IPS-18a (cell line): ENCODE data around the gene TSHZ2.
A peak's percentile ranks its signal among the peaks of the same experiment; 100 is the strongest.

Source experiments
- H3K27ac ChIP-seq: one replicate; pipeline ENCODE4 v1.5.1; 2013; ENCODE audit warnings: low read length
- H3K27me3 ChIP-seq: one replicate; pipeline ENCODE4 v1.6.1; 2013; ENCODE audit warnings: mild to moderate bottlenecking, low read length; ENCODE audit not compliant: control insufficient read depth, insufficient read depth
- H3K36me3 ChIP-seq: one replicate; pipeline ENCODE4 v1.6.1; 2013; ENCODE audit warnings: low read depth, low read length; ENCODE audit not compliant: control insufficient read depth
- H3K4me1 ChIP-seq: one replicate; pipeline ENCODE4 v1.6.1; 2013; ENCODE audit warnings: low read depth, low read length; ENCODE audit not compliant: control insufficient read depth
- H3K4me3 ChIP-seq: one replicate; pipeline ENCODE4 v1.5.1; 2013; ENCODE audit warnings: low read length
- H3K9ac ChIP-seq: one replicate; pipeline ENCODE4 v1.6.1; 2013; ENCODE audit warnings: mild to moderate bottlenecking, low read length, moderate library complexity
- H3K9me3 ChIP-seq: one replicate; pipeline ENCODE4 v1.6.1; 2013; ENCODE audit warnings: low read depth, low read length; ENCODE audit not compliant: control insufficient read depth

TSHZ2 gene

DNA sequence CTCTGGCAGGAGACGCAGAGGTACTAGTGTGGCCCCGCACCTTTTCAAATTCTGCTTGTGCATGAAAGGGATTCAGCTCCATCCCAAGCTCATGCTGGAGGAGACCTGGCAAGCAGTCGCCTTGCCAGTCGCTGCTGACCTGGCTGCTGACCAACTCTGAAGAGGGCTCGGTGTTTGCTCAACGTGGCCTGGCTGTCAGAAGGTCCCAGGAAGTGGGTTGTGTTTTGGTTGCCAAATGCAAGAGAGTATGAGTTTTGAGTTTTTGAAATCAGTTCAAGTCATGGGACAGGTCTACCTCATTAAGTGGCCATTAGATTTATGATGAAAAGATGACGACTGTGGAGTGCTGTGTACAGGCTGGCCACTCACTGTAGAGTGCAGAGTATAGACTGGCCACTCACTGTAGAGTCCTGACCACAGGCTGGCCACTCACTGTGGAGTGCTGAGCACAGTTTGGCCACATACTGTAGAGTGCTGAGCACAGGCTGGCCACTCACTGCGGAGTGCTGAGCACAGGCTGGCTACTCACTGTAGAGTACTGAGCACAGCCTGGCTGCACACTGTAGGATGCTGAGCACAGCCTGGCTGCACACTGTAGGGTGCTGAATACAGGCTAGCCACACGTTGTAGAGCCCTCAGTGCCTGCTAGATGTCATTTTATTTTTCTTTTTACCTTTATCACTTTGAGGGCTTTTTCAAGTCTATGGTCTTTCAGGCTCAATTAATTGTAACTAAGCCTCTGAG lies 427.6 kb downstream of the TSHZ2 start:
- Histone ChIP-seq H3K9me3 (no peaks in the 10 kb centered on the region), H3K9ac (no peak overlapping the region), H3K4me1 (no peaks in the 10 kb centered on the region), H3K27ac (no peak overlapping the region), H3K36me3 (no peaks in the 10 kb centered on the region), H3K27me3 (no peaks in the 10 kb centered on the region), H3K4me3 (no peak overlapping the region)

GRCh38 chr20:53402233-53403005 lies 430.3 kb downstream of the TSHZ2 start:
- Histone ChIP-seq H3K36me3 (no peaks in the 10 kb centered on the region), H3K9ac (no peak overlapping the region), H3K27me3 (no peaks in the 10 kb centered on the region), H3K9me3 (no peaks in the 10 kb centered on the region), H3K4me3 (no peak overlapping the region), H3K27ac (no peak overlapping the region), H3K4me1 (no peaks in the 10 kb centered on the region)

DNA sequence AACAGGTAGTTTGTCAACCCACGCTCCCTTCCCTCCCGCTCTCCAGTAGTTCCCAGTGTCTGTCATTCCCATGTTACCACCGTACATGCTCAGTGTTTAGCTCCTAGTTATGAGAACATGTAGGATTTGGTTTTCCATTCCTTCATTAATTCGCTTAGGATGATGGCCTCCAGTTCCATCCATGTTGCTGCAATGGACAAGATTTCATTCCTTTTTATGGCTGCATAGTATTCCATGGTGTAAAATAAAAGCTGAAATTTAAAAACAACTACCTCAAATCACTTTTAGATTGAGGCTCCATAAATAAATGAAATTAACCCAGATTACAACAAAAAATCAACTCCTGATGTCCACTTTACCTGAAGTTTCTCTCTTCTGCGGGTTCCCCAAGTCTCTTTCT lies 430.9 kb downstream of the TSHZ2 start:
- no peaks in the 10 kb centered on the region for H3K9me3 ChIP-seq
- H3K9ac ChIP-seq = no peak overlapping the region
- no peak overlapping the region for H3K4me3 ChIP-seq
- no peaks in the 10 kb centered on the region for H3K36me3 ChIP-seq
- H3K27me3 ChIP-seq = no peaks in the 10 kb centered on the region
- H3K27ac ChIP-seq = no peak overlapping the region
- no peaks in the 10 kb centered on the region for H3K4me1 ChIP-seq

DNA sequence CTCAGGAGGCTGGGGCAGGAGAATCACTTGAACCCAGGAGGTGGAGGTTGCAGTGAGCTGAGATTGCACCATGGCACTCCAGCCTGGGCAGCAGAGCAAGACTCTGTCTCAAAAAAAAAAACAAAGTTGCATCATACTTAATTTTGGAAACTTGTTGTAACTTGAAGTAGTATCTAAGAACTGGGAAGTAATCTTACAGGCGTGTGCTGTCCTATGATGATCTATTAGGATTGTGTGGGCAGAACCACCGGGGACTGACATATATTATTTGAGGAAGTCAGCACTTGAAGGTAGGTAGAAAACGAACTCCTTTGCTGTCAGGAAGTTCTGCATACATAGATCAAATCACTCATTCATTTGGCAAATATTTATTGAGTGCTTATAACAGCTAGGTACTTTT lies 433.0 kb downstream of the TSHZ2 start:
- Histone ChIP-seq H3K27me3 (no peaks in the 10 kb centered on the region), H3K4me3 (no peak overlapping the region), H3K4me1 (no peaks in the 10 kb centered on the region), H3K27ac (no peak overlapping the region), H3K9ac (no peak overlapping the region), H3K36me3 (no peaks in the 10 kb centered on the region), H3K9me3 (no peaks in the 10 kb centered on the region)

DNA sequence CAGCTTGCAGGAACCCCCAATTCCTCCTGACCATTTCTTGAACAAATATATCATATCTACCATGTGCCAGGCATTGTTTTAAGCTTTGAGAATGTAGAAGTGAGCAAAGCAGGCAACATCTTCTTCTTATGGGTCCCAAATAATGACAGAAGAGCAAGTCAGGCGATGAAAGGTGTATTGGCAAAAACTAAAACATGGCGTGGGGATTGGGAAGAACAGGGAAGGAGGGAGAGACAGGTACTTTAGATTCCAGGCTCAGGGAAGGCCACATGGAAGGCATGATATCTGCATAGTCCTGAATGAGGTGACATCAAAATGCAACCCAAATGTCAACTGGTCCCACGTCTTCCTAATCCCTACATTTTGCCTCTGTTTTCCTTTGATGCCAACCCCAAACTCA lies 434.4 kb downstream of the TSHZ2 start:
- Histone ChIP-seq H3K27ac (no peak overlapping the region), H3K9ac (no peak overlapping the region), H3K27me3 (no peaks in the 10 kb centered on the region), H3K4me3 (no peak overlapping the region), H3K36me3 (no peaks in the 10 kb centered on the region), H3K9me3 (no peaks in the 10 kb centered on the region), H3K4me1 (no peaks in the 10 kb centered on the region)

DNA sequence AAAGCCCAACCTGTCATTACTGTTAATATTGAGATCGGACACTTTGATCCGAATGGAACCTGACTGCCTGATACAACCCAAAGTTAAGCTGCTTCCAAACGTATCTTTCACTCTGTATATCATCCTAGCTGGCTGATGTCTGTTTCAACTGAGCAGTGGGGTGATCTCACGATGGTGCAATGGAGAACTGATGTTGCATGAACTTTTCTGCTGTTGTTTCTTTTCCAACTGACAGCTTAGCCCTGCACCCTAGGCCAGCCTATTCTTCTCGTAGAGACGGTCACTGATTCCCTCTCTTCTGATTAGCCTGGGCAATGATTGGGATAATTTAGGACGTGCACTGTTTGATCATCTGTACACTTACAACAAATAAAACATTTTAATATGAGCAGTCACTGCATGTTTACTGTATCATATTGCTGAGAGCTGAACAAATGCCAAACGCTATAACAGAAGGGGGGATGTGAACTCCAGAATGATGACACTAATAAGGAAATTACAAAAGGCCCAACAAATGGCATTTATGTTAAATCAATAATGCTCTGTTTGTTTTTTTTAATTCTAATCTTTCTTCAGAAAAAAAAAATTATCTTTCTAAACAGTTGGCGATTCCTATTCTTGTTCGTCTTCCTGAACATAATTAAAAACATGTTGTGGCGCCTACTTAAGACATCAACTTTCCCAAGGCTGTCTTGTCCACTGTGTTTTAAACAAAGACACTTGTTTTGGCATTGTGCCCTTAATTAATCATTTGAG lies 436.7 kb downstream of the TSHZ2 start:
- no peaks in the 10 kb centered on the region for H3K27me3 ChIP-seq
- H3K27ac ChIP-seq = no peak overlapping the region
- peaks cover 4% of the 10 kb centered on the region for H3K4me1 ChIP-seq
- no peaks in the 10 kb centered on the region for H3K9me3 ChIP-seq
- H3K36me3 ChIP-seq = no peaks in the 10 kb centered on the region
- H3K4me3 ChIP-seq = no peak overlapping the region
- H3K9ac ChIP-seq = no peak overlapping the region

DNA sequence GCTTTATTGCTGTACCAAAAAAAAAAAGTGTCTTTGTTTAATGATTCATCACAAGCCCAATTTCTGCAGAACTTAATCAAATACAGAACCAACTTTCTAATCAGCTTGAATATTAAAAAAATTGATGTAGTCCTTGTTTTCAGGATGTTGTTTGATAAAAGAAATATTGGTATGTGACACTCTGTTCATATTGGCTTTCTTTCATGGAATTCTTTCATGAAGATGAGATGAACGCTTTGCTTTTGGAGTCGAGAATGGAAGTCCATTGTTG lies 437.2 kb downstream of the TSHZ2 start:
- H3K9me3 ChIP-seq = no peaks in the 10 kb centered on the region
- H3K27me3 ChIP-seq = no peaks in the 10 kb centered on the region
- H3K36me3 ChIP-seq = no peaks in the 10 kb centered on the region
- no peak overlapping the region for H3K4me3 ChIP-seq
- no peak overlapping the region for H3K9ac ChIP-seq
- H3K27ac ChIP-seq = no peak overlapping the region
- H3K4me1 ChIP-seq = peaks cover 4% of the 10 kb centered on the region

DNA sequence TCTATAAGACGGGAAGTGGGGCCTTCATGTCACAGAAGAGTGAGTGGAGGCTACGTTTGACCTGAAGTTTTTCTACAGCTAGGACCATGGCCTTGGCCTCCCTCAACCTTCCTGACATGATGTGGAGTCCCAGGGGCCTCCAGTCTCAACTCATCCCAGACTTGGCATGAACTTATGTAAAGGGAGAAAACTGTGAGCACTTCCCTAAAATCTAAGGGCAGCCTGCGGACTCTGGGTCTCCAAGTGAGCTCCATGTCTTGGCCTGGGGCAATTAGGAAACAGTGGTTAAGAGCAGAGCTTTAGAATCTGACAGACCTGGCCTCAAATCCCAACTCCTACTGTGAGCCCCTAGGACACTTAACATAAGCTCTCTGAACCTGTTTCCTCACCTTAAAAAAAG lies 439.0 kb downstream of the TSHZ2 start:
- Histone ChIP-seq H3K36me3 (no peaks in the 10 kb centered on the region), H3K27ac (no peak overlapping the region), H3K4me3 (no peak overlapping the region), H3K9ac (no peak overlapping the region), H3K27me3 (no peaks in the 10 kb centered on the region), H3K9me3 (no peaks in the 10 kb centered on the region), H3K4me1 (peaks cover 4% of the 10 kb centered on the region)

GRCh38 chr20:53411891-53412290 lies 439.7 kb downstream of the TSHZ2 start:
- Histone ChIP-seq H3K9me3 (no peaks in the 10 kb centered on the region), H3K4me1 (peaks cover 4% of the 10 kb centered on the region), H3K27me3 (no peaks in the 10 kb centered on the region), H3K9ac (no peak overlapping the region), H3K4me3 (no peak overlapping the region), H3K27ac (no peak overlapping the region), H3K36me3 (no peaks in the 10 kb centered on the region)

DNA sequence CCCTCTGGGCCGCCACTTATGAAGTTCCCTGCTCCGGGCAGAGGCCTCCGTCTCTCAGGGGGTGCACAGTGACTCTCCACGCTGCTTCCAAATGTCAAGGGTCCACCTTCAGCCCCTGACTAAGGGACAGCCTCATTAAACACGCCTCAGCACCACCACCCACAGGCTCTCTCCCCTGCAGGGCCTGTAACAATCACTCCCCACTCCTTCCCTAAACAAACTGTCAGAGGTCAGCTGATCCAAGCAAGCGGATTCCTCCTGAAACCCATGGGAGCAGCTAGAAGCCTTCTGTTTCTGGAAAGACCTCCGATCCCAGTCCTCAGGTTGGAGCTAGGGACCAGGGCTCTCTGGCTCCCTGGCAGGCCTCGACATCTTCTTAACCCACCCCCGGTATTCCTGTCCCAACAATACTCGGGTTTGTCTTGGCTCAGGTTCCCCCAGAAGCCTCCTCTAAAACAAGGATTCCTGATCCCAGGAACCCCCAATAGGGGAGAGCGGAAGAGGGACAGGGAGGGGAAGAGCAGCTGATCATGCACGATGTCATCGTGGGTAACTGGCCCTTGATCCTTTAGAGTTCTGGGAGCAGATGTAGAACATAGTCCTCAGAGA lies 440.5 kb downstream of the TSHZ2 start:
- no peaks in the 10 kb centered on the region for H3K27me3 ChIP-seq
- no peaks in the 10 kb centered on the region for H3K9me3 ChIP-seq
- H3K4me3 ChIP-seq = peak overlapping the region; percentile 35
- no peak overlapping the region for H3K27ac ChIP-seq
- no peaks in the 10 kb centered on the region for H3K36me3 ChIP-seq
- peaks cover 4% of the 10 kb centered on the region for H3K4me1 ChIP-seq
- H3K9ac ChIP-seq = peak overlapping the region; percentile 6

DNA sequence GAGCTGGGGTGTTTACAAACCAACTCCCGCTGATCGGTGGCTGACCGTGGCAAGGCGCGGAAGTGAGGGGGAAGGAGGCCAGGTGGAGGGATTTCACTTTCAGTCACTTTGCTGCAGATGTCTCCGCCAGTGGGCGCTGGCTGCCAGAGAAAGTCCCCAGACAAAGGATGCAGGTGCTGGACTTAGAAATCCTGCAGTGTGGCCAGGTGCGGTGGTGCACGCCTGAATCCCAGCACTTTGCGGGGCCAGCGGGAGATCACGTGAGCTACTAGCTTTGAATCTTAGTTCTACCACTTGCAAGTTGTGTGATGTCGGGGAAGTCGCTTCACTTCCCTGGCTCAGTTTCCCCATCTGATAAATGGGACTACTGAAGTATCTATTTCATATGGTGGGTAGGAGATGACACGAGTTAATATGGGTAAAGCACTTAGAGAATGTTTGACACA lies 441.1 kb downstream of the TSHZ2 start:
- peak overlapping the region; percentile 35 for H3K4me3 ChIP-seq

More for the DNA sequence above, 441.1 kb downstream of the TSHZ2 start:
- peaks cover 4% of the 10 kb centered on the region for H3K4me1 ChIP-seq
- no peak overlapping the region for H3K27ac ChIP-seq
- peak overlapping the region; percentile 6 for H3K9ac ChIP-seq
- no peaks in the 10 kb centered on the region for H3K36me3 ChIP-seq
- no peaks in the 10 kb centered on the region for H3K27me3 ChIP-seq
- no peaks in the 10 kb centered on the region for H3K9me3 ChIP-seq
